H1 (cell line): ENCODE measurements around the gene ZNF512. TPM values are rescaled to one million over a fixed set of nuclear protein-coding genes. Genes with fewer than 3 reads are reported as not detected.

Source experiments
- CTCF ChIA-PET: fragments of 300-600 bp; sonication (Branson Sonifier 250); formaldehyde crosslinking; loops from one replicate; lab custom pipeline; 2021; ENCODE audit not compliant: partially characterized antibody; lab: Charles Lee
- POLR2A ChIA-PET: fragments of 300-600 bp; sonication (Branson Sonifier 250); formaldehyde crosslinking; loops from one replicate; lab custom pipeline; 2021; ENCODE audit warnings: inconsistent platforms; ENCODE audit not compliant: partially characterized antibody; lab: Charles Lee
- DNase-seq, 2 experiments: peaks; one replicate each; pipeline versions ENCODE4 v3.0.0 to v3.0.0-alpha.2; 2010 to 2022; ENCODE audit warnings: low spot score in 2 of 2, low read depth in 1 of 2, mixed read lengths in 1 of 2
- FAIRE-seq: peaks from 2 replicates; lab custom pipeline; 2011; peaks lifted over from hg19 to GRCh38; lab: Jason Lieb, UNC
- H2AFZ ChIP-seq: 2 replicates; pipeline ENCODE4 v1.8.1; 2012; ENCODE audit warnings: low read length, inconsistent platforms
- H2AK5ac ChIP-seq: 2 replicates; pipeline ENCODE4 v1.6.1; 2013; ENCODE audit warnings: low read depth, low read length
- H2BK120ac ChIP-seq: replicated peaks from 2 replicates; pipeline ENCODE3; 2013; ENCODE audit warnings: low read depth, low read length, inconsistent platforms
- H2BK12ac ChIP-seq: 2 replicates; pipeline ENCODE4 v1.6.1; 2013; ENCODE audit warnings: low read depth, low read length
- H2BK15ac ChIP-seq: 2 replicates; pipeline ENCODE4 v1.6.1; 2013; ENCODE audit warnings: low read length
- H2BK20ac ChIP-seq: 2 replicates; pipeline ENCODE4 v1.6.1; 2013; ENCODE audit warnings: low read length
- H2BK5ac ChIP-seq: 2 replicates; pipeline ENCODE4 v1.6.1; 2013; ENCODE audit warnings: low read depth, low read length
- H3K14ac ChIP-seq: 2 replicates; pipeline ENCODE4 v1.6.1; 2013; ENCODE audit warnings: inconsistent platforms; ENCODE audit not compliant: insufficient read length
- H3K18ac ChIP-seq: 2 replicates; pipeline ENCODE4 v1.6.1; 2013; ENCODE audit warnings: low read length; ENCODE audit errors: extremely low read depth
- H3K23ac ChIP-seq: 2 replicates; pipeline ENCODE4 v1.6.1; 2013; ENCODE audit warnings: inconsistent platforms; ENCODE audit not compliant: insufficient read length
- H3K23me2 ChIP-seq: 2 replicates; pipeline ENCODE4 v1.6.1; 2013; ENCODE audit warnings: low read depth, low read length
- H3K27ac ChIP-seq: 2 replicates; pipeline ENCODE4 v1.6.1; 2011; ENCODE audit warnings: low read depth, low read length, inconsistent platforms
- H3K27me3 ChIP-seq, 4 experiments: replicated peaks in 1 of 4; 1 replicate in 1 of 4; 2 replicates in 3 of 4; pipeline versions ENCODE4 v1.6.1 to v1.8.1; 2011 to 2013; ENCODE audit warnings: low read length in 3 of 4, mild to moderate bottlenecking in 3 of 4, inconsistent platforms in 2 of 4, mixed read lengths in 2 of 4, moderate library complexity in 1 of 4; ENCODE audit not compliant: control insufficient read depth in 3 of 4, insufficient read depth in 3 of 4; ENCODE audit errors: extremely low read depth in 1 of 4
- H3K36me3 ChIP-seq, 4 experiments: 2 replicates each; pipeline versions ENCODE4 v1.6.1 to v1.8.1; 2011 to 2013; ENCODE audit warnings: mild to moderate bottlenecking in 4 of 4, low read length in 3 of 4, moderate library complexity in 2 of 4, control low read depth in 1 of 4, inconsistent platforms in 1 of 4; ENCODE audit not compliant: insufficient read depth in 4 of 4, control insufficient read depth in 2 of 4
- H3K4ac ChIP-seq: replicated peaks from 2 replicates; pipeline ENCODE3; 2013; ENCODE audit warnings: low read length, low read depth, mixed read lengths, inconsistent platforms; ENCODE audit not compliant: insufficient read length
- H3K4me1 ChIP-seq, 4 experiments: replicated peaks in 1 of 4; 1 replicate in 1 of 4; 2 replicates in 3 of 4; pipeline versions ENCODE4 v1.6.1 to v1.8.1; 2011 to 2013; ENCODE audit warnings: low read length in 3 of 4, inconsistent platforms in 2 of 4, mixed read lengths in 1 of 4; ENCODE audit not compliant: insufficient read depth in 4 of 4, control insufficient read depth in 3 of 4
- H3K4me2 ChIP-seq, 2 experiments: 2 replicates each; pipeline versions ENCODE4 v1.6.1 to v1.8.1; 2011 to 2013; ENCODE audit warnings: low read depth in 2 of 2, low read length in 2 of 2, control low read depth in 1 of 2, inconsistent platforms in 1 of 2, mild to moderate bottlenecking in 1 of 2; ENCODE audit not compliant: insufficient read depth in 1 of 2
- H3K4me3 ChIP-seq, 4 experiments: fragments of 200-600, 300-600 bp in 1 of 4; sonication (generic), shearing (Covaris generic), sonication (Bioruptor Twin) in 1 of 4; 2 replicates each; pipeline versions ENCODE4 v1.5.1 to v1.8.1; 2011 to 2016; ENCODE audit warnings: low read length in 4 of 4, low read depth in 3 of 4, control low read depth in 2 of 4, inconsistent platforms in 2 of 4, mild to moderate bottlenecking in 2 of 4, mixed read lengths in 1 of 4, moderate library complexity in 1 of 4; ENCODE audit not compliant: insufficient read depth in 2 of 4; ENCODE audit errors: extremely low read depth in 1 of 4
- H3K56ac ChIP-seq: replicated peaks from 2 replicates; pipeline ENCODE3; 2013; ENCODE audit warnings: low read depth, mild to moderate bottlenecking, mixed read lengths, low read length, inconsistent platforms; ENCODE audit not compliant: insufficient read length
- H3K79me1 ChIP-seq: 2 replicates; pipeline ENCODE4 v1.6.1; 2013; ENCODE audit warnings: low read depth, low read length, control low read depth
- H3K79me2 ChIP-seq, 2 experiments: 2 replicates each; pipeline versions ENCODE4 v1.6.1 to v1.8.1; 2012 to 2013; ENCODE audit warnings: low read length in 2 of 2, mild to moderate bottlenecking in 2 of 2, inconsistent platforms in 1 of 2; ENCODE audit not compliant: insufficient read depth in 2 of 2, control insufficient read depth in 1 of 2
- H3K9ac ChIP-seq, 4 experiments: replicated peaks in 1 of 4; 1 replicate in 1 of 4; 2 replicates in 3 of 4; pipeline versions ENCODE4 v1.6.1 to v1.8.1; 2011 to 2013; ENCODE audit warnings: low read depth in 3 of 4, low read length in 3 of 4, control low read depth in 2 of 4, mild to moderate bottlenecking in 2 of 4, moderate library complexity in 2 of 4, inconsistent platforms in 1 of 4; ENCODE audit errors: extremely low read depth in 1 of 4
- H3K9me3 ChIP-seq, 2 experiments: 2 replicates each; pipeline versions ENCODE4 v1.6.1 to v1.8.1; 2012 to 2013; ENCODE audit warnings: mild to moderate bottlenecking in 2 of 2, moderate library complexity in 2 of 2, control low read depth in 1 of 2, inconsistent platforms in 1 of 2, low read depth in 1 of 2, low read length in 1 of 2, mixed read lengths in 1 of 2; ENCODE audit not compliant: insufficient read depth in 2 of 2
- H4K20me1 ChIP-seq, 2 experiments: replicated peaks in 1 of 2; 2 replicates each; pipeline versions ENCODE3 to v1.8.1; 2011 to 2013; ENCODE audit warnings: inconsistent platforms in 2 of 2, low read length in 2 of 2, mild to moderate bottlenecking in 1 of 2; ENCODE audit not compliant: insufficient read depth in 2 of 2, control insufficient read depth in 1 of 2
- H4K5ac ChIP-seq: 2 replicates; pipeline ENCODE4 v1.6.1; 2013; ENCODE audit warnings: low read length, low read depth, mixed read lengths, inconsistent platforms; ENCODE audit not compliant: insufficient read length
- H4K8ac ChIP-seq: 2 replicates; pipeline ENCODE4 v1.8.0; 2013; ENCODE audit warnings: mild to moderate bottlenecking, moderate library complexity, low read length, inconsistent platforms; ENCODE audit not compliant: insufficient read depth; ENCODE audit errors: extremely low read depth
- H4K91ac ChIP-seq: replicated peaks from 2 replicates; pipeline ENCODE3; 2013; ENCODE audit warnings: low read length, mixed read lengths, inconsistent platforms; ENCODE audit not compliant: insufficient read length
- BCL11A ChIP-seq, 2 experiments: IDR thresholded peaks; one replicate each; pipeline ENCODE4 v1.6.1; 2011; ENCODE audit warnings: low read depth in 2 of 2, low read length in 2 of 2, mild to moderate bottlenecking in 2 of 2
- CHD2 ChIP-seq: IDR thresholded peaks from 2 replicates; pipeline ENCODE4 v1.6.1; 2012; ENCODE audit warnings: low read length, improper control_type of control experiment
- CTCF ChIP-seq, 3 experiments: IDR thresholded peaks; 1 replicate in 2 of 3; 2 replicates in 1 of 3; pipeline versions ENCODE4 v1.5.1 to v1.6.1; 2011; ENCODE audit warnings: low read length in 3 of 3, mild to moderate bottlenecking in 3 of 3, inconsistent platforms in 2 of 3, low read depth in 1 of 3, moderate library complexity in 1 of 3; ENCODE audit not compliant: insufficient read depth in 1 of 3; ENCODE audit errors: control extremely low read depth in 1 of 3
- JUND ChIP-seq: IDR thresholded peaks from 2 replicates; pipeline ENCODE4 v1.6.1; 2011; ENCODE audit warnings: mild to moderate bottlenecking, improper control_type of control experiment, low read length
- RFX5 ChIP-seq: IDR thresholded peaks from 2 replicates; pipeline ENCODE4 v1.6.1; 2011; ENCODE audit warnings: low read depth, low read length, improper control_type of control experiment, borderline replicate concordance
- SAP30 ChIP-seq: fragments of 300-600 bp; sonication (generic); IDR thresholded peaks from 2 replicates; pipeline ENCODE4 v1.7.1; 2012; ENCODE audit warnings: low read length, moderate library complexity, mild to moderate bottlenecking, inconsistent platforms; ENCODE audit not compliant: insufficient read depth, insufficient replicate concordance
- WGBS, 2 experiments: shearing (Covaris generic) in 1 of 2; methylation state at CpG; one replicate each; pipeline versions ENCODE4 v1.1.6 to v1.1.7; 2013 to 2015; ENCODE audit warnings: low lambda C conversion rate in 2 of 2, mixed read lengths in 2 of 2, inconsistent platforms in 1 of 2, low coverage in 1 of 2, missing lambda C conversion rate in 1 of 2; ENCODE audit not compliant: insufficient replicate concordance in 2 of 2, insufficient coverage in 1 of 2, insufficient read length in 1 of 2; ENCODE audit errors: extremely low coverage in 1 of 2, missing lambda C conversion rate in 1 of 2; 5-methylcytosine and 5-hydroxymethylcytosine counted together
- polyA plus RNA-seq, 7 experiments: library from polyadenylated mRNA; depleted of rRNA in 3 of 7; stranded (reverse) in 5 of 7; unstranded in 2 of 7; fragments of >200 nt in 5 of 7; fragments of 200-250 nt in 2 of 7; gene quantifications; 1 replicate in 5 of 7; 2 replicates in 1 of 7; 4 replicates in 1 of 7; pipeline versions ENCODE4 v1.2.1 to v1.2.3, GENCODE V29; 2011 to 2013; ENCODE audit warnings: missing spikeins in 2 of 7, mixed read lengths in 2 of 7
- total RNA-seq: library from RNA; stranded (reverse); fragmentation: NEBNext Ultra II Directional; extraction: Animal tissue kit (Norgen Biotek cat#: 25700); gene quantifications from 2 replicates; pipeline ENCODE4 v1.2.1, GENCODE V29; 2021

ZNF512 gene
- total and polyA plus RNA-seq, 2 of the 8 experiments (the other 6 are each of a cell fraction or from before 2014, with no cell fraction given) = 17.6 to 37.9 TPM

DNA sequence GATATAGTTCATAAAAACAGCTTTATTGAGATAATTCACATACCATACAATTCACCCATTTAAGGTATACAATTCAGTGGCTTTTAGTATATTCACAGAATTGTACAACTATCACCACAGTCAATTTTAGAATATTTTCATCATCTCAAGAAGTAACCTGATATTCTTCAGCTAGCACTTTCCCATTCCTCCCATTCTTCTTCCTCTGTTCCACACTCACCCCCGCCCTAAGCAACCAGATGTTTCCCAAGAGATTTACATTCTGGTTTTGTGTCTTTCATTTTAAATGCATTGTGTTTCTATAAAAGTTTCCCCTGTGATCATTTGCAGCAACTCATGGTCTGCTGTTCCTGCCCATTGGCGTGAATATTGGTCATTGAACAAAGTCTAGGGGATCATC lies 51.4 kb downstream of the ZNF512 start:
- no peak overlapping the region for H3K18ac ChIP-seq
- no peak for DNase-seq
- H3K36me3 ChIP-seq = peaks cover 15 to 55% (median 47%) of the 10 kb centered on the region in 4 experiments
- H2BK15ac ChIP-seq = no peak overlapping the region
- no peak overlapping the region for H2BK20ac ChIP-seq
- no peak for TF ChIP-seq BCL11A (IDR thresholded peaks at IDR 0.05; ENCODE audit: low read depth in 2 of 2, low read length in 2 of 2)
- TF ChIP-seq JUND = no peak
- TF ChIP-seq CHD2 = no peak
- TF ChIP-seq CTCF (IDR thresholded peaks at IDR 0.05; ENCODE audit: control extremely low read depth in 1 of 3, insufficient read depth in 1 of 3, low read depth in 1 of 3, low read length in 3 of 3) = no peak
- no peak for TF ChIP-seq SAP30
- no peak for TF ChIP-seq RFX5
- H3K27me3 ChIP-seq = no peaks in the 10 kb centered on the region
- H3K4me2 ChIP-seq = no peak overlapping the region
- no peak overlapping the region for H3K27ac ChIP-seq
- H3K4ac ChIP-seq = no peak overlapping the region
- no peak overlapping the region for H2AK5ac ChIP-seq
- no peak for FAIRE-seq
- H3K4me1 ChIP-seq = peaks cover 0 to 2% (median 0%) of the 10 kb centered on the region in 4 experiments; a peak in 1 of 7 replicates
- no peak overlapping the region for H4K8ac ChIP-seq
- H3K56ac ChIP-seq = no peak overlapping the region
- no peak overlapping the region for H4K91ac ChIP-seq
- no peak overlapping the region for H3K4me3 ChIP-seq
- H4K20me1 ChIP-seq = peaks cover 0 to 2% of the 10 kb centered on the region in 2 experiments
- H3K23ac ChIP-seq = no peak overlapping the region
- ChIA-PET CTCF (no interaction called here), POLR2A (no interaction called here)
- no peak overlapping the region for H3K14ac ChIP-seq
- no peak overlapping the region for H2AFZ ChIP-seq
- no peak overlapping the region for H2BK12ac ChIP-seq
- 90% methylated on average over 2 of the region's 2 CpGs; no CpG with 5 or more reads in 1 of the 2 experiments for WGBS, 2 experiments
- no peak overlapping the region for H4K5ac ChIP-seq
- H3K9me3 ChIP-seq = no peaks in the 10 kb centered on the region
- peaks cover 0 to 12% of the 10 kb centered on the region in 2 experiments; a peak in 2 of 4 replicates for H3K79me2 ChIP-seq
- no peaks in the 10 kb centered on the region for H3K79me1 ChIP-seq
- H2BK5ac ChIP-seq = no peak overlapping the region
- no peak overlapping the region for H2BK120ac ChIP-seq
- H3K9ac ChIP-seq = no peak overlapping the region
- H3K23me2 ChIP-seq = no peaks in the 10 kb centered on the region
